OCI-LY3 (cell line): Measurements from ENCODE around the gene CFAP221.

Experiments used
- H2AFZ ChIP-seq: fragments of 200-600, 300-600 bp; shearing (Covaris generic); 2 replicates; pipeline ENCODE4 v1.6.0; 2014; ENCODE audit warnings: antibody characterized with exemption, low read depth, low read length
- H3K27ac ChIP-seq: fragments of 200-600, 300-600 bp; sonication (generic); 2 replicates; pipeline ENCODE4 v1.5.1; 2014; ENCODE audit warnings: mild to moderate bottlenecking, low read length, moderate library complexity, mixed read lengths
- H3K27me3 ChIP-seq: fragments of 200-600, 300-600 bp; sonication (generic); 2 replicates; pipeline ENCODE4 v1.6.1; 2014; ENCODE audit warnings: low read depth, low read length, mixed read lengths
- H3K36me3 ChIP-seq: fragments of 200-600, 300-600 bp; sonication (generic); replicated peaks from 2 replicates; pipeline ENCODE3; 2014; ENCODE audit warnings: low read depth, low read length, mixed read lengths
- H3K4me1 ChIP-seq: fragments of 300-600, 200-600 bp; sonication (generic); 2 replicates; pipeline ENCODE4 v1.6.1; 2014; ENCODE audit warnings: low read length, mixed read lengths
- H3K4me2 ChIP-seq: fragments of 200-600, 300-600 bp; sonication (generic); 2 replicates; pipeline ENCODE4 v1.6.1; 2014; ENCODE audit warnings: low read length, mixed read lengths
- H3K4me3 ChIP-seq: fragments of 300-600, 200-600 bp; sonication (generic); 2 replicates; pipeline ENCODE4 v1.5.1; 2014; ENCODE audit warnings: antibody characterized with exemption, mild to moderate bottlenecking, low read length, moderate library complexity
- H3K79me2 ChIP-seq: fragments of 300-600, 200-600 bp; shearing (Covaris generic); 2 replicates; pipeline ENCODE4 v1.6.1; 2014; ENCODE audit warnings: mild to moderate bottlenecking, low read length, mixed read lengths
- H3K9ac ChIP-seq: fragments of 300-600, 200-600 bp; shearing (Covaris generic); 2 replicates; pipeline ENCODE4 v1.6.0; 2014; ENCODE audit warnings: mild to moderate bottlenecking, low read length, moderate library complexity
- H3K9me3 ChIP-seq: fragments of 200-600, 300-600 bp; shearing (Covaris generic); 2 replicates; pipeline ENCODE4 v1.6.1; 2014; ENCODE audit warnings: low read length, mixed read lengths; ENCODE audit not compliant: insufficient read depth
- H4K20me1 ChIP-seq: fragments of 200-600, 300-600 bp; sonication (generic); 2 replicates; pipeline ENCODE4 v1.6.1; 2016; ENCODE audit warnings: low read length, mixed read lengths; ENCODE audit not compliant: insufficient read depth
- EZH2phosphoT487 ChIP-seq: fragments of 200-600 bp; shearing (Covaris generic); IDR thresholded peaks from 2 replicates; pipeline ENCODE4 v1.6.1; 2018; ENCODE audit warnings: antibody characterized with exemption, mixed run types, low read depth
- TF ChIP-seq, protein P1 (sequence below): fragments of 200-600, 300-600 bp; sonication (generic); IDR thresholded peaks from 2 replicates; pipeline ENCODE4 v1.5.1; 2014; ENCODE audit warnings: antibody characterized with exemption, low read length, low read depth

Gene CFAP221

DNA sequence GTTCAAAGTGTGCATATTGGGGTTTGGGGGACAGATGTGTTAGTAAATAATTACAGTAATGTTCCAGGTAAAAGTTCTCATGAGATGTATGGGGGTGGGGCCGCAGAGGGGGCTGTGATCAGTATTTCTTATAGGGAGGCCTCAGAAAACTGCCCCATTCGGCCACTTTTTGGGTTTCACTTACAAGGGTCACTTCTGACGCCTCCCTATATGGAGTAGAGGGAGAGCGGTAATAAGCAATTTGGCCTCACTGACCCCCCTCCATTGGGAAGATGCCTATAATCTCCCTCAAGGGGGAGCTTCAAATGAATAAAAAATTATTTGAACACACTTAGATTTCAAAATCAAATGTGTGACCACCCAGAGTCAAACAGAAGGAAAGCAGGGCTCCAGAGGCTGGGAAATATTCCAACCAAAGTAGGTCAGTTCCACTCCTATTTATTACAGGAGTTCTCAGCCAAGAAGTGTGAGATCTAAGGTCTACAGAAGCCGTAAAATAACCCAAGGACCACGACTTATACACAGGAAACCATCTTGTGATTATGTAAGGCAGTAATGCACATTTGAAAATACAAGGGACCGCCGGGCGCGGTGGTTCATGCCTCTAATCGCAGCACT is 22.7 kb upstream of the CFAP221 start:
- H3K36me3 ChIP-seq, result no peaks in the 10 kb centered on the region
- no peaks in the 10 kb centered on the region for H3K9me3 ChIP-seq
- H3K4me2 ChIP-seq, result no peak overlapping the region
- no peaks in the 10 kb centered on the region for H3K27me3 ChIP-seq
- TF ChIP-seq, protein P1, sequence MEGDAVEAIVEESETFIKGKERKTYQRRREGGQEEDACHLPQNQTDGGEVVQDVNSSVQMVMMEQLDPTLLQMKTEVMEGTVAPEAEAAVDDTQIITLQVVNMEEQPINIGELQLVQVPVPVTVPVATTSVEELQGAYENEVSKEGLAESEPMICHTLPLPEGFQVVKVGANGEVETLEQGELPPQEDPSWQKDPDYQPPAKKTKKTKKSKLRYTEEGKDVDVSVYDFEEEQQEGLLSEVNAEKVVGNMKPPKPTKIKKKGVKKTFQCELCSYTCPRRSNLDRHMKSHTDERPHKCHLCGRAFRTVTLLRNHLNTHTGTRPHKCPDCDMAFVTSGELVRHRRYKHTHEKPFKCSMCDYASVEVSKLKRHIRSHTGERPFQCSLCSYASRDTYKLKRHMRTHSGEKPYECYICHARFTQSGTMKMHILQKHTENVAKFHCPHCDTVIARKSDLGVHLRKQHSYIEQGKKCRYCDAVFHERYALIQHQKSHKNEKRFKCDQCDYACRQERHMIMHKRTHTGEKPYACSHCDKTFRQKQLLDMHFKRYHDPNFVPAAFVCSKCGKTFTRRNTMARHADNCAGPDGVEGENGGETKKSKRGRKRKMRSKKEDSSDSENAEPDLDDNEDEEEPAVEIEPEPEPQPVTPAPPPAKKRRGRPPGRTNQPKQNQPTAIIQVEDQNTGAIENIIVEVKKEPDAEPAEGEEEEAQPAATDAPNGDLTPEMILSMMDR, result no peak
- no peak for TF ChIP-seq EZH2phosphoT487
- no peak overlapping the region for H3K27ac ChIP-seq
- no peaks in the 10 kb centered on the region for H3K79me2 ChIP-seq
- no peak overlapping the region for H3K4me3 ChIP-seq
- H3K4me1 ChIP-seq, result no peaks in the 10 kb centered on the region
- H4K20me1 ChIP-seq, result no peaks in the 10 kb centered on the region
- no peak overlapping the region for H3K9ac ChIP-seq
- no peak overlapping the region for H2AFZ ChIP-seq

DNA sequence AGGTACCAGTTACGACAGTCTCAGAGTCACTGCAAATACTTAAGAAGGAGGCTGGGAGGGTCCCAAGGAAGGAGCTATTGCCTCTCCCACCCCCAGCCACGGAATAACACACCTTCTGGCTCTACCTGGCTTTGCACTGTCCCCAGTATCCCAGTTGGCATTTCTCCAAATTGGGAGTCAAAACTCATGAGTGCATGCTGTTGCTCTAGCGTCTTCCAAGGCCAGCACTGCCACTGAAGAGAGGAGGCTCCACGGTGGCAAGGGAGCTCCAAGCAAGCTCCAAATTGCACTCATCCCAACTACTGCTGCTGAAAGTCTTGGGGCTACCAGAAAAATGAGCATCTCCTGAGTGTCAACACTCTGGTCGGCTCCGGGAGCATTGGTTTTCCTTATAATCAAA is 21.6 kb upstream of the CFAP221 start:
- no peaks in the 10 kb centered on the region for H3K36me3 ChIP-seq
- H3K9me3 ChIP-seq, result no peaks in the 10 kb centered on the region
- no peak overlapping the region for H2AFZ ChIP-seq
- no peak overlapping the region for H3K27ac ChIP-seq
- no peaks in the 10 kb centered on the region for H3K4me1 ChIP-seq
- H3K9ac ChIP-seq, result no peak overlapping the region
- H3K4me2 ChIP-seq, result no peak overlapping the region
- no peaks in the 10 kb centered on the region for H4K20me1 ChIP-seq
- H3K27me3 ChIP-seq, result no peaks in the 10 kb centered on the region
- no peaks in the 10 kb centered on the region for H3K79me2 ChIP-seq
- no peak for TF ChIP-seq EZH2phosphoT487
- TF ChIP-seq, protein P1, result no peak
- no peak overlapping the region for H3K4me3 ChIP-seq

DNA sequence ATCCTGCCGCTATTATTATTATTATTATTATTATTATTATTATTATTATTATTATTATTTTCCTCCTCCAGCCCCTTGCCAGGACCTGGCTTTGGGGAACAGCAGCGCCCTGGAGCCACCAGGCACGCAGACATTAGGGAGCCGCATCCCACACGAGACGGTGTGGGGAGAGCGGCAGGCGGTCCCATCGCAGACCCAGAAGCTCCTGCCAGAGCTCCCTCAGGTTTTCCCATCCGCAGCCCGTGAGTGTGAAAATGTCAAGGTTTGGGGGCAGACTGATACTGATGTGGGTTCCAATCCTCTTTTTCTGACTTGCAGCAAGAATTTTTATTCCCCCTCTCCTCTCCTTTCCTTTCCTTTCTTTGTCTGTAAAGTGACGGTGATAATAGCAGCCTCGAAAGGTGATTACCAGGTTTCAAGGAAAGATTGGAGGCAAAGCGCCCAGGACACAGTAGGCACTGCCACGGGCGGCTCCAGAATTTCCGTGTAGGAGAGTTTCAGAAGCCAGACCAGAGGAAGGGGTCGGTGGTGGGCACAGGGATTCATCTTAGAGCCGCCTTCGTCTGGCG is 20.8 kb upstream of the CFAP221 start:
- H3K4me3 ChIP-seq, result no peak overlapping the region
- H2AFZ ChIP-seq, result no peak overlapping the region
- H3K36me3 ChIP-seq, result no peaks in the 10 kb centered on the region
- H4K20me1 ChIP-seq, result no peaks in the 10 kb centered on the region
- H3K9me3 ChIP-seq, result no peaks in the 10 kb centered on the region
- H3K79me2 ChIP-seq, result no peaks in the 10 kb centered on the region
- no peak overlapping the region for H3K4me2 ChIP-seq
- H3K4me1 ChIP-seq, result no peaks in the 10 kb centered on the region
- peaks cover 2% of the 10 kb centered on the region; the same call in 1 of the 2 replicates for H3K27me3 ChIP-seq
- no peak overlapping the region for H3K27ac ChIP-seq
- no peak overlapping the region for H3K9ac ChIP-seq
- TF ChIP-seq EZH2phosphoT487, result no peak
- TF ChIP-seq, protein P1, result no peak

DNA sequence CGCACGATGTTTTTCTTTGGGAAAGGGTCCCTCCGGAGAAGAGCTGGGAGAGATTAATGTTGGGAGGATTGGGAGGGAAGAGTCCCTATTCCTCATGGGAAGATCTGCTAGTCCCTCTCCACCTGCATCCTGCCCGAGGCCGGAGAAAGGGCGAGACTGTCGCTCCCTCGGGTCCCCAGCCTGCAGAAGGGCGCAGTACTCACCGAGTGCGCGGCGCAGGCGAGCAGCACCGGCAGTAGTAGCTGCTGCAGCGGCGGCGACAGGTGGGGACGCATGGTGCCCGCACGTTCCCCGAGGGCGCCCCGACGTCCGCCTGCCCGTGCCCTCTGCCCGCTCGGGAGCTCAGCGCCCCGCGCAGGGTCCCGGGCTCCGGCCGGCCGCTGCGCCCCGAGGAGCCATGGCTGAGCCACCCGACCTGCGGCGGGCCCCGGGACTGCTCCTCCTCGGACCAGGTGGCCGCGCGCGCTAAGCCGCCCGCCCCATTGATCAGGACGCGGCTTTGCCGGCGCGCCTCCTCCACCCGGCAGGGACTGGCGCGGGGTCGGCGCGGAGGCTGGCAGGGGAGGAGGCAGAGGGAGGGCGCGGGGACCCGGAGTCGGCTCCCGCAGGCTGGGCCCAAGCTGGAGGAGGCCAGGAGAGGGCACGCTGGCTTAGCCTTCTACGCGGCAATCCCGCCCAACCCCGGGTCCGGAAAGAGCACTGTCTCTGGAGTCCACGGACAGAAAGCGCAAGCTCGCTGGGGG is 20.1 kb upstream of the CFAP221 start, which contains the start of gene SCTR:
Gene SCTR, minus strand, starts transcription at position 532 of the 743 bp plus-strand sequence. Its CDS starts 257 bp downstream, at position 275.
- H3K36me3 ChIP-seq, result no peaks in the 10 kb centered on the region
- H4K20me1 ChIP-seq, result no peaks in the 10 kb centered on the region
- H3K27ac ChIP-seq, result no peak within 1 kb of the TSS
- no peak within 1 kb of the TSS for H3K9ac ChIP-seq
- no peaks in the 10 kb centered on the region for H3K4me1 ChIP-seq
- no peak within 1 kb of the TSS for H2AFZ ChIP-seq
- TF ChIP-seq EZH2phosphoT487, result no peak
- TF ChIP-seq, protein P1, result no peak
- H3K27me3 ChIP-seq, result peaks cover 4% of the 10 kb centered on the region; the same call in 1 of the 2 replicates
- H3K4me3 ChIP-seq, result no peak within 1 kb of the TSS
- no peaks in the 10 kb centered on the region for H3K9me3 ChIP-seq
- no peaks in the 10 kb centered on the region for H3K79me2 ChIP-seq
- no peak within 1 kb of the TSS for H3K4me2 ChIP-seq
